Psoas muscle (tissue), 8 donors: ENCODE results near the gene COL23A1. TPM values are rescaled to one million over a fixed set of nuclear protein-coding genes. Genes with fewer than 3 reads are reported as not detected.

Experiments
- ATAC-seq, 4 donors: fragments of 200-7000 bp; cut with Tn5 transposase; one replicate each; pipeline ENCODE4 v1.9.1; 2020; ENCODE audit warnings: moderate library complexity in 3 of 4, mild to moderate bottlenecking in 2 of 4
- DNase-seq, 2 donors: peaks; one replicate each; pipeline ENCODE4 v3.0.0-alpha.2; 2020
- H3K27ac ChIP-seq: fragments of 200-600 bp; one replicate; pipeline ENCODE4 v1.8.0; 2022
- H3K27me3 ChIP-seq, 3 donors: fragments of 200-600 bp in 1 of 3; one replicate each; pipeline versions ENCODE4 v1.6.1 to v1.8.0; 2013 to 2022; ENCODE audit warnings: low read length in 2 of 3, mild to moderate bottlenecking in 2 of 3, moderate library complexity in 1 of 3; ENCODE audit not compliant: insufficient read depth in 3 of 3
- H3K36me3 ChIP-seq, 2 donors: fragments of 200-600 bp in 1 of 2; one replicate each; pipeline versions ENCODE4 v1.6.1 to v1.8.0; 2013 to 2022; ENCODE audit warnings: low read depth in 1 of 2, mild to moderate bottlenecking in 1 of 2, moderate library complexity in 1 of 2; ENCODE audit not compliant: insufficient read depth in 1 of 2
- H3K4me1 ChIP-seq: fragments of 200-600 bp; one replicate; pipeline ENCODE4 v1.8.0; 2022
- H3K4me3 ChIP-seq: fragments of 200-600 bp; one replicate; pipeline ENCODE4 v1.8.0; 2022; ENCODE audit warnings: mild to moderate bottlenecking
- H3K9me3 ChIP-seq: fragments of 200-600 bp; one replicate; pipeline ENCODE4 v1.8.0; 2022
- CTCF ChIP-seq: fragments of 200-600 bp; IDR thresholded peaks from one replicate; pipeline ENCODE4 v1.8.0; 2022; ENCODE audit warnings: antibody characterized with exemption
- WGBS, 3 donors: extraction: QIAGEN DNeasy Blood & Tissue Kit; methylation state at CpG; one replicate each; pipeline versions ENCODE4 v1.1.6 to v1.1.7; 2013; 5-methylcytosine and 5-hydroxymethylcytosine counted together
- intact Hi-C, 2 donors: fragments of 100-400 bp; cut with DNase I; formaldehyde crosslinking; loops; one replicate each; pipeline versions ENCODE4 v1.11.0 to v1.14.2; 2022
- polyA plus RNA-seq, 3 donors: library from polyadenylated mRNA; stranded (reverse); fragments of 200-250 nt; gene quantifications; one replicate each; pipeline ENCODE4 v1.2.3, GENCODE V29; 2013
- total RNA-seq, 4 donors: library from RNA; stranded (reverse); fragmentation: NEBNext Ultra II Directional in 2 of 4; extraction: Animal tissue kit (Norgen Biotek cat#: 25700) in 2 of 4; gene quantifications; one replicate each; pipeline versions ENCODE4 v1.2.1 to v1.2.4, GENCODE V29; 2021 to 2023
- donor health status: healthy with polysubstance abuse.
- donor health status: DM: no; HTN: no; CAD: no; lungs with moderate emphysema.
- donor health status: Bipolar disorder and iron deficiency.
- donor health status: healthy.
- donor health status: DM: yes; HTN: yes; CAD: no.
- donor health status: DM: no; HTN: no; CAD: no.
- donor health status: DM: no; HTN: no; CAD: no.
- donor health status: DM: yes; HTN: yes; CAD: no.

COL23A1 gene
- total and polyA plus RNA-seq, 7 donors, result 0.66 to 3.0 (median 1.2) TPM

- no peaks in the 10 kb centered on the region for H3K4me1 ChIP-seq
- H3K36me3 ChIP-seq, result no peaks in the 10 kb centered on the region
- intact Hi-C loops, result no loop called here
- no peak for ATAC-seq
- H3K4me3 ChIP-seq, result no peak overlapping the region
- no peak for TF ChIP-seq CTCF
- 59 to 72% (median 67%) methylated on average over 9 of the region's 9 CpGs for WGBS, 3 donors
- peak in 1 of 2 donors; percentile 39 for DNase-seq
- H3K27me3 ChIP-seq, result peaks cover 0 to 9% (median 1%) of the 10 kb centered on the region in 3 donors
- H3K27ac ChIP-seq, result no peak overlapping the region
- H3K9me3 ChIP-seq, result no peaks in the 10 kb centered on the region
Observed at GRCh38 chr5:178359738-178360137, 230.5 kb downstream of the COL23A1 start.

GRCh38 chr5:178357678-178358077, 232.5 kb downstream of the COL23A1 start:
- DNase-seq (no peak), ATAC-seq (no peak)
- no peak for TF ChIP-seq CTCF
- intact Hi-C loops, result no loop called here
- H3K27me3 ChIP-seq, result peaks cover 0 to 9% (median 1%) of the 10 kb centered on the region in 3 donors
- WGBS, 3 donors, result 76 to 79% (median 77%) methylated on average over 5 of the region's 5 CpGs
- H3K9me3 ChIP-seq, result no peaks in the 10 kb centered on the region
- H3K4me1 ChIP-seq, result no peaks in the 10 kb centered on the region
- no peak overlapping the region for H3K27ac ChIP-seq
- H3K36me3 ChIP-seq, result no peaks in the 10 kb centered on the region
- no peak overlapping the region for H3K4me3 ChIP-seq

- Histone ChIP-seq H3K27me3 (peaks cover 0 to 9% (median 1%) of the 10 kb centered on the region in 3 donors), H3K9me3 (no peaks in the 10 kb centered on the region), H3K4me1 (no peaks in the 10 kb centered on the region), H3K36me3 (no peaks in the 10 kb centered on the region), H3K4me3 (no peak overlapping the region), H3K27ac (no peak overlapping the region)
- DNase-seq (peak in 1 of 2 donors; percentile 54), ATAC-seq (peak in 3 of 4 donors; percentile 26 to 41 (median 32))
- WGBS, 3 donors, result 31 to 51% (median 40%) methylated on average over 13 of the region's 13 CpGs
- TF ChIP-seq CTCF, result no peak
- intact Hi-C loops, result no loop called here
Observed at GRCh38 chr5:178357121-178357521, 233.1 kb downstream of the COL23A1 start.

- Histone ChIP-seq H3K27ac (no peak overlapping the region), H3K4me1 (no peaks in the 10 kb centered on the region), H3K9me3 (no peaks in the 10 kb centered on the region), H3K36me3 (no peaks in the 10 kb centered on the region), H3K27me3 (peaks cover 0 to 9% (median 1%) of the 10 kb centered on the region in 3 donors), H3K4me3 (no peak overlapping the region)
- intact Hi-C loops, result no loop called here
- TF ChIP-seq CTCF, result no peak
- peak; percentile 58 to 73 (median 64) for ATAC-seq
- WGBS, 3 donors, result 2 to 5% (median 5%) methylated on average over 12 to 13 of the region's 13 CpGs
- DNase-seq, result peak in 1 of 2 donors; percentile 44
Observed at GRCh38 chr5:178356431-178356872, 233.7 kb downstream of the COL23A1 start.

GRCh38 chr5:178355671-178356070, 234.5 kb downstream of the COL23A1 start:
- H3K4me1 ChIP-seq, result no peaks in the 10 kb centered on the region
- no peak overlapping the region for H3K27ac ChIP-seq
- H3K9me3 ChIP-seq, result no peaks in the 10 kb centered on the region
- 85 to 87% (median 86%) methylated on average over 9 of the region's 9 CpGs for WGBS, 3 donors
- H3K27me3 ChIP-seq, result peaks cover 0 to 9% (median 1%) of the 10 kb centered on the region in 3 donors
- DNase-seq, result no peak
- no peak for TF ChIP-seq CTCF
- no peak for ATAC-seq
- H3K36me3 ChIP-seq, result no peaks in the 10 kb centered on the region
- intact Hi-C loops, result no loop called here
- no peak overlapping the region for H3K4me3 ChIP-seq
